ENCODE measurements around the gene RANBP10.

The RANBP10 gene

DNA sequence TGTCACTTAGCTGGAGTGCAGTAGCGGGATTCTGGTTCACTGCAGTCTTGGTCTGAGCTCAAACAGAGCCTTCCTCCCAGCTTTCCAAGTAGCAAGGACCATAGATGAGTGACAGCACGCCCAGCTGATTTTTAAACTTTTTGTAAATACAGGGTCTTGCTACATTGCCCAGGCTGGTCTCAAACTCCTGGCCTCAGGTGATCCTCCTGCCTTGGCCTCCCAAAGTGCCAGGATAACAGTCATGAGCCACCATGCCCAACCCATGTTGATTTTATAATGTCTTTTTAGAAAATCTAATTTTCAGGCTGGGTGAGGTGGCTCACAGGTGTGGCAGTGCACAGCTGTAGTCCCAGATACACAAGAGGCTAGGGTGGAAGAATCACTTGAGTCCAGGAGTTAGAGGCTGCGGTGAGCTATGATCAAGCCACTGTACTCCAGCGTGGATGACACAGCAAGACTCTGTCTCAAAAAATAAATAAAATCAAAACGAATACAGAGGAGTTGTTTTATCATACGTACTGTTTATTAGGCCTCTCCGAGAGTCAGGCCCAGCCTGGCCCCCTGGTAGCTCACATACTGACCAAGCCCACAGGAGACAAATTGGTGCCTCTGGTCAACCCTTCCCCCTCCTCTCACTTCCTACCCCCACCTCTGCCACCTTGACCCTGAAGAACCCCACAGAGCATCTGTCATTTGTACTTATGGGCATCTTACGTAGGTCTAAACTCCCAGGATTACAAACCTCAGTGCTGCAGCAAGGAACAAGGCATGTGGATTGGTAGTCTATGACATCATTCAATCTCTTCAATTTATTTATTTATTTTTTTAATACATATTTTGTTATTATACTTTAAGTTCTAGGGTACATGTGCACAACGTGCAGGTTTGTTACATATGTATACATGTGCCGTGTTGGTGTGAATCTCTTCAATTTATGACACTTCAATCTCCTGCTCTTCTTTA is 126.1 kb downstream of the RANBP10 start:
- no peak for DNase-seq (ENCODE audit: low read depth in 2 of 2, low spot score in 1 of 2)

DNA sequence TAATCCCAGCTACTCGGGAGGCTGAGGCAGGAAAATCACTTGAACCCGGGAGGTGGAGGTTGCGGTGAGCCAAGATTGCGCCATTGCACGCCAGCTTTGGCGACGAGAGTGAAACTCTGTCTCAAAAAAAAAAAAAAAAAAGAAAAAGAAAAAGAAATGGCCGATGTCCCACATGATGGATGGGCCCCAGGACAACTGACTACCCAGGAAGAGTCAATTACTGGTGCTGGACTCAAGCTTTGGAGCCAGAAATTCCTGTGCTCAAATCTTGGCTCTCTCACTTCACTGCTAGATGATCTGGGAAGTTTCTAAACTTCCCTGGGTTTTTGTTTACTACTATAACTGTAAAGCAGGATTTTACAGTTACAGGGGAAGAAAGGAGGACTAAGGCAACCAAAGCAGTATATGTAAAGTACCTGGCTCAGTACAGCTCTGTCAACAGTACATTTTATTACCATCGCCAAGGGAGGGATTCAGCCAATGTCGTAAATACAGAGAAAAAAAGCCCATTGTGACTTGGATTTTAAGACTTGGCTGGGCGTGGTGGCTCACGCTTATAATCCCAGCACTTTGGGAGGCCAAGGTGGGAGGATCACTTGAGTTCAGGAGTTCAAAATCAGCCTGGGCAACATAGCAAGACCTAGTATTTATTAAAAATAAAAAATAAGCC is 127.9 kb downstream of the RANBP10 start:
- no peak for DNase-seq (ENCODE audit: low read depth in 2 of 2, low spot score in 1 of 2)

DNA sequence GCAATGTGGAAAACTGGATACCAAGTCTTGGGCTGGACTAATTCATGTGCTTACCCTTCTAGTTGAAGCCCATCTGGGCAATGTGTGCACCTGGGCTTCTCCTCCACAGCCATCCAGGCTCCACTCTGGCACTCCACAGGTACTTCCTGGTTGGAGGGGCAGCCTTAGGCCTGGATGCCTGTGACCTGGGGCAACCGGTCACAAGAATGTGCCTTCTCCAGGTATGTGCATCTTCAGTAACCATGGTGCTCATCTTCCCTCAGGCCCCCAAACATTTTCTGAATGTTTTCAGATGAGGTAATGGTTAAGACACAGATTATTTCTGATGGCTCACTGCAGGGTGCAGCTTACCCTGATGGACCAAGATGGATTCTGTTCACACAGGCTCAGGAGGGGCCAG is 128.6 kb downstream of the RANBP10 start:
- no peak for DNase-seq (ENCODE audit: low read depth in 2 of 2, low spot score in 1 of 2)

DNA sequence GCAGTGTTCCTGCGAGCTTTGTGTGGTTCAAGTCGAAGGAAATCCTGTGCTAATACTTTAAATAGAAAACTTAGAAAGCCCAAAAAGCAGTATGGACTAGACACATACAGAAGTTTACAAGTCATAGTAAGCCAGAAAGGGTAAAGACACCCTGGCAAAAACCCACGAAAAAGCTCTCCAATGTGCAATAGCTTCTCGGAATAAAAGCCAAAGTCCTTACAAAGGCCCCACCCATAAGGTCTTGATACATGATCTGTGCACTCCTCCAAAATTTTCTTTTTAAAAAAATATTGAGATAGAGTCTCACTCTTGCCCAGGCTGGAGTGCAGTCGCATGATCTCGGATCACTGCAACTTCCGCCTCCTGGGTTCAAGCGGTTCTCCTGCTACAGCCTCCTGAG is 129.4 kb downstream of the RANBP10 start:
- DNase-seq (ENCODE audit: low read depth in 2 of 2, low spot score in 1 of 2), result no peak

DNA sequence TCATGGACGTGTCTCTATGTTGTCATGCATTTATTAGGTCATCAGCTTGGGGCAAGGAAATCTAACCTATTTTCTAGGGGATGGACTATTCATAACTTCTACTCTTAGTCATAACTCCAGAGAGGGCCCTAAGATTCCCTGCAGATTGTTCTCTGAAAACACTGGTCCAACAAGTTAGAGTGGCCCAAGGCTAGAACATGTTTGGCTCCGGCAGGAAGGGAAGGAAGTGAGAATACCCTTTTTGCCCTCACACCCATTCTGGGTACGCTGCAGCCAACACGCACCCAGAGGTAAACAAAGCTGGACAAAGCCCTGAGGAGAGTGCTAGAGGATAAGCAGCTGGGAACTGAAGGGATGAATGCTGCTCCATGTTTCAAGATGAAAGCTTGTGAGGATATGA is 129.8 kb downstream of the RANBP10 start:
- no peak for DNase-seq (ENCODE audit: low read depth in 2 of 2, low spot score in 1 of 2)

DNA sequence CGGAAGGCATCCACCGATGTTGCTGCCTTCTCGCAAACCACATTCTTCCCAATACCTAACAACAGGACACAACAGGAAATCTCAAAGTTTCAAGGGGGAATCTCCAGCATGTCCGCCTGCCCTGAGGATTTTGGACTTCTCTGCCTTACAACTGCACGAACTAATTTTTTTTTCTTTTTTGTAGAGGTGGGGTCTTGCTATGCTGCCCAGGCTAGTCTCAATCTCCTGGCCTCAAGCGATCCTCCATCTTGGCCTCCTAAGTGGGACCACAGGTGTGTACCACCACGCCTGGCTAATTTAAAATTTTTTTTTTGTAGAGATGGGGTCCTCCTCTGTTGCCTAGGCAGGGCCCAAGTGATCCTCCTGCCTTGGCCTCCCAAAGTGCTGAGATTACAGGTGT is 130.4 kb downstream of the RANBP10 start:
- no peak for DNase-seq (ENCODE audit: low read depth in 2 of 2, low spot score in 1 of 2)

DNA sequence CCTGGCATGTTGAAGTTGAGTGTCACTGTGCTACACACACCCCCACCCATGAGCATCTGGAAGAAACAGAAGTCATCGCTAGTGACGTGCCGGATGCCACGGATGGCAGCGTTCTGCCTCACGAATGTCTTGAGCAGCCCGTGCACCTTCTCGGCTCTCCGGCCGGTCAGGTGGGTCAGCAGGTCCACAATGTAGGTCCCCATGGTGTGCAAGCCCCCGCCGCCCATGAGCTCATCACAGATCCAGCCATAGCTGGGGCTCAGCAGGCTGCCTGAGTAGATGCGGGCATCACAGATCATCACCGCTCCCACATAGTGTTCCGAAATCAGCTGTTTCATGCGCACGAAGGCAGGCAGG is 130.8 kb downstream of the RANBP10 start:
- DNase-seq (ENCODE audit: low read depth in 2 of 2, low spot score in 1 of 2), result no peak

DNA sequence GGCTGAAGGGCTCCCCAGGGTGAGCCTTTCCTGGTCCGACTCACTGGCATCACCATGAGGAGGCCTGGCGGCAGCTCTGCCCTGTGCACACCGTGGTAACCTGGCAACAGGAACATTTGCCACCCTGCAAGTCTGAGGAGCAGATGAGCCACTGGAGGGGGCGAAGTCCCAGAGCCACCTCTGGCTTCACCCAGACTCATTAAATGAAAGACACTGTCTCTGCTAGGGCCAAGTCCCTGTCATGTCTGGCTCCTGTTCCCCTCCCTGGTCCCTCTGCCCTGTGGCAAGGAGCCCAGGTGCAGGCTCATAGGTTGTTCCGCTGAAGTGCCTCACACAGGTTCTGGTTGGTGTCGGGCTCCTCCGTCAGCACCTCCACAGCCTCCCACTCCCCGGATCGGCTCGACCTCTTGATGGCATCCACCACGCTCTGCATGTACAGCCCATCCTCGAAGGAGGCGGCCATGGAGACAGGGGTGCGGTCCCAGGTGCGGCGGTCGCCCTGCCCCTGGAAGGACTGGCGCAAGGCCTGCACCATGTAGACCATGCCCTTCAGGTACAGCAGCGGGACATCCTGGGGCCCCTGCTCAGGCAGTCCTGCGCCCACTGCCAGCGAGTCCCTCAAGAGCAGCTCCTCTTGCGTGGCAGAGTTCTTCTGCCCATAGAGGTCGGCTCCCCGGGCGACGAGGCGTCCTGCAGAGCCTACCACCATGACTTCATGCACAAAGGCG is 131.3 kb downstream of the RANBP10 start:
- DNase-seq (ENCODE audit: low read depth in 2 of 2, low spot score in 1 of 2), result no peak

DNA sequence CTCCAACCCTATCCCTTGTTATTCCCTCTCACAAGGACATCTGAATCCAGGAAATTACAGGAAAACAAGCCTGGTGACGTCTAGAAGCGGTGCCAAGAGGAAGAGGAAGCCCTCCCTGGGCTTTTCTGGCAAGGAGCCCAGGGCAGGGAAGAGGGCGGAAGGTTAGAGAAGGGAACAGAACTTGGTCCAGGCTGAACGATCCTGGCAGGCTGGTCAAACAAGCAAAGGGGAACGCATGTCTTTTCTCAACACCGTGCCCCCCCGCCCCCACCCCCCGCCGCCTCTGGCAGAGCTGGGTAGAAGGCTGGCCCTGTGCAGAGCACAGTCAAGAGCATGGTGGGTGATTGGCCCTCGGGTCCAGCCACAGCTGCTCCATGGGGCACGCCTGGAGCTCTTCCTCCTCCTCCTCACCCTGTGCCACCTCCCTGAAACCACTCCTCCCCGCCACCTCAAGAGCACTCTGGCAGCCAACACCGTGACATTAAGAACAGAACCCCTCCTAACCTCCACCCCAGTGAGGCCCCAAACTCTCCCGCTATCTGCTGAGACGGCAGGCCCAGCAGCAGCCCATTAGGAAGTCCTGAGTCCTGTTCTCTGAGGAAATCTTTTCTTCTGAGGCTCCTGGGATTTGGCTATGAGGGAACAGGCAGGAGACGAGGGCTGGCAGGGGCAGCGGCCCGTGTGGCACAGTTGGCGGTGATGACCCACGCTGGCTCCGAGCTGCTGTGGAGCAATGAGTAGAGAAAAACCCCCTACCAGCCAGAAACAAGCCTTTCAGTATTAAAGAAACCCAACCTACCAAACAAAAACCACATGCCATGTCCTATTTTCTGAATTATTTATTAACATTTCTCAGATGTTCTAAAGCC is 132.4 kb downstream of the RANBP10 start:
- DNase-seq (ENCODE audit: low read depth in 2 of 2, low spot score in 1 of 2), result no peak

Data from stimulated activated CD8-positive, alpha-beta memory T cell treated with anti-CD3 and anti-CD28 coated beads, Interleukin-4, amount 100 ng/mL, for 4 hours (primary cell).